Neural cell (in vitro differentiated cells): ENCODE measurements around the gene RIC8B. TPM values are rescaled to one million over a fixed set of nuclear protein-coding genes. Genes with fewer than 3 reads are reported as not detected.

Source experiments
- H2AFZ ChIP-seq: fragments of 200-600, 300-800 bp; sonication (generic), shearing (Covaris generic); 2 replicates; pipeline ENCODE4 v1.6.0; 2014; ENCODE audit warnings: low read depth, mild to moderate bottlenecking, antibody characterized with exemption, low read length, moderate library complexity
- H3F3A ChIP-seq: fragments of 200-600 bp; shearing (Covaris generic); 2 replicates; pipeline ENCODE4 v1.6.1; 2016; ENCODE audit warnings: mild to moderate bottlenecking, moderate library complexity, mixed read lengths, antibody characterized with exemption, low read length; ENCODE audit not compliant: insufficient read depth, poor library complexity, severe bottlenecking
- H3K27ac ChIP-seq: fragments of 200-600, 300-800 bp; sonication (generic), shearing (Covaris generic); 2 replicates; pipeline ENCODE4 v1.5.1; 2014; ENCODE audit warnings: mild to moderate bottlenecking, low read length, moderate library complexity
- H3K27me3 ChIP-seq: fragments of 300-800, 200-600 bp; sonication (generic), shearing (Covaris generic); 2 replicates; pipeline ENCODE4 v1.6.0; 2014; ENCODE audit warnings: mild to moderate bottlenecking, low read depth, low read length, moderate library complexity; ENCODE audit not compliant: insufficient read depth
- H3K36me3 ChIP-seq: fragments of 300-800, 200-600 bp; sonication (generic), shearing (Covaris generic); 2 replicates; pipeline ENCODE4 v1.5.1; 2014; ENCODE audit warnings: mild to moderate bottlenecking, antibody characterized with exemption, low read length, moderate library complexity; ENCODE audit not compliant: insufficient read depth
- H3K4me2 ChIP-seq: fragments of 300-800, 200-600 bp; sonication (generic), shearing (Covaris generic); 2 replicates; pipeline ENCODE4 v1.6.0; 2014; ENCODE audit warnings: mild to moderate bottlenecking, low read length
- H3K4me3 ChIP-seq: fragments of 300-800, 200-600 bp; sonication (generic), shearing (Covaris generic); 2 replicates; pipeline ENCODE4 v1.5.1; 2014; ENCODE audit warnings: mild to moderate bottlenecking, low read length, moderate library complexity
- H3K79me2 ChIP-seq: fragments of 200-600 bp; shearing (Covaris generic); replicated peaks from 2 replicates; pipeline ENCODE4 v1.6.0; 2014; ENCODE audit warnings: mild to moderate bottlenecking, low read length, moderate library complexity; ENCODE audit not compliant: insufficient read depth
- H3K9ac ChIP-seq: fragments of 300-800, 200-600 bp; sonication (generic), shearing (Covaris generic); 2 replicates; pipeline ENCODE4 v1.6.1; 2016; ENCODE audit warnings: mild to moderate bottlenecking, low read length, mixed read lengths
- H3K9me2 ChIP-seq: fragments of 200-600 bp; shearing (Covaris generic); 2 replicates; pipeline ENCODE4 v1.6.1; 2016; ENCODE audit warnings: mild to moderate bottlenecking, low read length, mixed read lengths; ENCODE audit not compliant: insufficient read depth
- H3K9me3 ChIP-seq: fragments of 200-600, 300-800 bp; sonication (generic), shearing (Covaris generic); 2 replicates; pipeline ENCODE4 v1.6.1; 2016; ENCODE audit warnings: mild to moderate bottlenecking, mixed run types, low read length, moderate library complexity, mixed read lengths
- H4K20me1 ChIP-seq: fragments of 200-600 bp; shearing (Covaris generic); 2 replicates; pipeline ENCODE4 v1.6.1; 2016; ENCODE audit warnings: mild to moderate bottlenecking, mixed run types; ENCODE audit not compliant: insufficient read depth
- EP300 ChIP-seq: fragments of 450-650 bp; conservative IDR thresholded peaks from 2 replicates; pipeline ENCODE4 v1.6.1; 2014; ENCODE audit warnings: antibody characterized with exemption, mild to moderate bottlenecking, moderate library complexity; ENCODE audit not compliant: poor library complexity, severe bottlenecking
- EZH2 ChIP-seq: fragments of 200-600, 300-800 bp; shearing (Covaris generic), sonication (generic); IDR thresholded peaks from 2 replicates; pipeline ENCODE4 v1.6.1; 2014; ENCODE audit warnings: antibody characterized with exemption, low read length, borderline replicate concordance, mild to moderate bottlenecking; ENCODE audit not compliant: insufficient read depth, poor library complexity, severe bottlenecking
- MXI1 ChIP-seq: fragments of 450-650 bp; conservative IDR thresholded peaks from 2 replicates; pipeline ENCODE4 v1.6.1; 2014; ENCODE audit warnings: antibody characterized with exemption, mild to moderate bottlenecking; ENCODE audit not compliant: poor library complexity, severe bottlenecking
- POLR2AphosphoS5 ChIP-seq: IDR thresholded peaks from 2 replicates; pipeline ENCODE4 v1.6.1; 2012
- RAD21 ChIP-seq: fragments of 450-650 bp; conservative IDR thresholded peaks from 2 replicates; pipeline ENCODE4 v1.6.1; 2014; ENCODE audit warnings: antibody characterized with exemption, mild to moderate bottlenecking, moderate library complexity
- SMC3 ChIP-seq: fragments of 450-650 bp; conservative IDR thresholded peaks from 2 replicates; pipeline ENCODE4 v1.6.1; 2014; ENCODE audit warnings: antibody characterized with exemption, mild to moderate bottlenecking, moderate library complexity; ENCODE audit not compliant: poor library complexity
- TAF1 ChIP-seq: IDR thresholded peaks from 2 replicates; pipeline ENCODE4 v1.6.1; 2012; ENCODE audit warnings: low read depth
- polyA plus RNA-seq: library from polyadenylated mRNA; depleted of rRNA; stranded (reverse); fragments of >200 nt; gene quantifications from 2 replicates; pipeline ENCODE4 v1.2.3, GENCODE V29; 2014
- TF ChIP-seq, protein P1 (sequence below): fragments of 450-650 bp; IDR thresholded peaks from 2 replicates; pipeline ENCODE4 v1.5.1; 2014; ENCODE audit warnings: antibody characterized with exemption, mild to moderate bottlenecking, moderate library complexity; ENCODE audit not compliant: poor library complexity, severe bottlenecking
- TF ChIP-seq, protein P2 (sequence below): IDR thresholded peaks from 2 replicates; pipeline ENCODE4 v1.6.1; 2012; ENCODE audit warnings: borderline replicate concordance

The RIC8B gene
- polyA plus RNA-seq, 1 donor from 2014 or later: 30.0 TPM

DNA sequence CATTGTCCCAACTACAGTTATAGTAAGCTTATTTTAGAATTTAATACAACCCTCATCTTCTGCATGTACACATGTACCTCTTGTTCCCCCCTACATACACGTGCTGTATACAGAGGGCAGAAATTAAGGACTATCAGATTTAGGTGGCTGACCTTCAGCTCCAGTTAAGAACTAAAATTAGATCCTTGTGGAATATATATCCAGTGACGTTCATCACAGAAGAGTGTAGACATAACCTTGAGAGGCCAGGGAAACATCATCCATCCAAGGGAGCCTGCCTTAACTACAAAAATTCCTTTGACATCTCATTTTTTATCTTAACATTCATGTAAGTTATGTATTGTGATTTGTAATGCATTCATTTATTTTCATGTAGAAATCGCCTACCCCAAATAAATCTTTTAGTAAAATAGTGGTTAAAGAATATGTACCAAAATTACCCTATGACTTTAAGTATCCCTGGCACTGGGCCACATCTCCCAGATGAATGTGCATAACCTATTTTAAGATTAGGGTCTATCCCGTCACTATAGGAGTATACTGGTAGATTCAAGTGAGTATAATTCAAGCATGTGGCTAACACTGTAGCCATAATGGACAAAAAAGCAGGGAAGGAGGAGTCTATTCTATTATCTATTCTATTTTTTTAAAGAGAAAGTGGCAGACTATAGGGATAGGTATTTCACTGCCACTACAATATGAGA is 27.5 kb downstream of the RIC8B start:
- no peaks in the 10 kb centered on the region for H3K79me2 ChIP-seq
- H3K27me3 ChIP-seq: no peaks in the 10 kb centered on the region

DNA sequence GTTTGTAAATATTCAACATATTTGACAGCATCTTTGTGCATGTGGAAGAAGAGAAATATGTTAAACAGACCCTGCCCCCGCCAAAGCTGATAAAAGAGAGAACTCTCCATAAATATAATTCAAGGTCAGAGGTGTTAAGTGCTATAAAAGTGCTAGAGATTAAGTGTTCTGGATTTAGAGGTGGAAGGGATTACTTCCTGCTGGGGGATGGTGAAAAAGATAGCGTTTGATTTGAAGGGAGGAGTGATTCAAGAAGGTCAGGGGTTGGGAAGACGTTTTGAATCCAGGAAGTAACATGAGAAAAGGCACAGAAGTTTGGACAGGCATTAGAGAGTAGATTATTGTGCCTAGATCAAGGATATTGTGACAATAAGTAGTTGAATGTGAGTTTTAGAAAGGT is 30.2 kb downstream of the RIC8B start:
- no peaks in the 10 kb centered on the region for H3K27me3 ChIP-seq
- H3K4me2 ChIP-seq: no peak overlapping the region
- H3K4me3 ChIP-seq: no peak overlapping the region
- TF ChIP-seq POLR2AphosphoS5: no peak
- TF ChIP-seq EP300: no peak
- TF ChIP-seq, protein P1, sequence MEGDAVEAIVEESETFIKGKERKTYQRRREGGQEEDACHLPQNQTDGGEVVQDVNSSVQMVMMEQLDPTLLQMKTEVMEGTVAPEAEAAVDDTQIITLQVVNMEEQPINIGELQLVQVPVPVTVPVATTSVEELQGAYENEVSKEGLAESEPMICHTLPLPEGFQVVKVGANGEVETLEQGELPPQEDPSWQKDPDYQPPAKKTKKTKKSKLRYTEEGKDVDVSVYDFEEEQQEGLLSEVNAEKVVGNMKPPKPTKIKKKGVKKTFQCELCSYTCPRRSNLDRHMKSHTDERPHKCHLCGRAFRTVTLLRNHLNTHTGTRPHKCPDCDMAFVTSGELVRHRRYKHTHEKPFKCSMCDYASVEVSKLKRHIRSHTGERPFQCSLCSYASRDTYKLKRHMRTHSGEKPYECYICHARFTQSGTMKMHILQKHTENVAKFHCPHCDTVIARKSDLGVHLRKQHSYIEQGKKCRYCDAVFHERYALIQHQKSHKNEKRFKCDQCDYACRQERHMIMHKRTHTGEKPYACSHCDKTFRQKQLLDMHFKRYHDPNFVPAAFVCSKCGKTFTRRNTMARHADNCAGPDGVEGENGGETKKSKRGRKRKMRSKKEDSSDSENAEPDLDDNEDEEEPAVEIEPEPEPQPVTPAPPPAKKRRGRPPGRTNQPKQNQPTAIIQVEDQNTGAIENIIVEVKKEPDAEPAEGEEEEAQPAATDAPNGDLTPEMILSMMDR: no peak
- TF ChIP-seq, protein P2, sequence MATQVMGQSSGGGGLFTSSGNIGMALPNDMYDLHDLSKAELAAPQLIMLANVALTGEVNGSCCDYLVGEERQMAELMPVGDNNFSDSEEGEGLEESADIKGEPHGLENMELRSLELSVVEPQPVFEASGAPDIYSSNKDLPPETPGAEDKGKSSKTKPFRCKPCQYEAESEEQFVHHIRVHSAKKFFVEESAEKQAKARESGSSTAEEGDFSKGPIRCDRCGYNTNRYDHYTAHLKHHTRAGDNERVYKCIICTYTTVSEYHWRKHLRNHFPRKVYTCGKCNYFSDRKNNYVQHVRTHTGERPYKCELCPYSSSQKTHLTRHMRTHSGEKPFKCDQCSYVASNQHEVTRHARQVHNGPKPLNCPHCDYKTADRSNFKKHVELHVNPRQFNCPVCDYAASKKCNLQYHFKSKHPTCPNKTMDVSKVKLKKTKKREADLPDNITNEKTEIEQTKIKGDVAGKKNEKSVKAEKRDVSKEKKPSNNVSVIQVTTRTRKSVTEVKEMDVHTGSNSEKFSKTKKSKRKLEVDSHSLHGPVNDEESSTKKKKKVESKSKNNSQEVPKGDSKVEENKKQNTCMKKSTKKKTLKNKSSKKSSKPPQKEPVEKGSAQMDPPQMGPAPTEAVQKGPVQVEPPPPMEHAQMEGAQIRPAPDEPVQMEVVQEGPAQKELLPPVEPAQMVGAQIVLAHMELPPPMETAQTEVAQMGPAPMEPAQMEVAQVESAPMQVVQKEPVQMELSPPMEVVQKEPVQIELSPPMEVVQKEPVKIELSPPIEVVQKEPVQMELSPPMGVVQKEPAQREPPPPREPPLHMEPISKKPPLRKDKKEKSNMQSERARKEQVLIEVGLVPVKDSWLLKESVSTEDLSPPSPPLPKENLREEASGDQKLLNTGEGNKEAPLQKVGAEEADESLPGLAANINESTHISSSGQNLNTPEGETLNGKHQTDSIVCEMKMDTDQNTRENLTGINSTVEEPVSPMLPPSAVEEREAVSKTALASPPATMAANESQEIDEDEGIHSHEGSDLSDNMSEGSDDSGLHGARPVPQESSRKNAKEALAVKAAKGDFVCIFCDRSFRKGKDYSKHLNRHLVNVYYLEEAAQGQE: no peak
- no peak for TF ChIP-seq MXI1
- TF ChIP-seq SMC3: no peak
- TF ChIP-seq TAF1: no peak
- TF ChIP-seq EZH2: no peak
- no peak for TF ChIP-seq RAD21
- H3K9ac ChIP-seq: no peak overlapping the region
- no peak overlapping the region for H2AFZ ChIP-seq
- H3K9me3 ChIP-seq: no peaks in the 10 kb centered on the region
- no peaks in the 10 kb centered on the region for H3K9me2 ChIP-seq
- H4K20me1 ChIP-seq: no peaks in the 10 kb centered on the region
- H3F3A ChIP-seq: no peaks in the 10 kb centered on the region
- H3K79me2 ChIP-seq: no peaks in the 10 kb centered on the region
- H3K27ac ChIP-seq: no peak overlapping the region
- H3K36me3 ChIP-seq: peaks cover 6% of the 10 kb centered on the region

More for the DNA sequence above, 27.5 kb downstream of the RIC8B start:
- Histone ChIP-seq H3K4me3 (no peak overlapping the region), H3F3A (no peaks in the 10 kb centered on the region), H3K36me3 (peaks cover 6% of the 10 kb centered on the region), H4K20me1 (no peaks in the 10 kb centered on the region), H3K4me2 (no peak overlapping the region), H3K9me2 (no peaks in the 10 kb centered on the region), H2AFZ (no peak overlapping the region), H3K27ac (no peak overlapping the region), H3K9me3 (no peaks in the 10 kb centered on the region), H3K9ac (no peak overlapping the region)
- TF ChIP-seq EP300 (no peak), RAD21 (no peak), TAF1 (no peak), POLR2AphosphoS5 (no peak), MXI1 (no peak), EZH2 (no peak), SMC3 (no peak)
- TF ChIP-seq, protein P1: no peak
- TF ChIP-seq, protein P2: no peak
